NCI-H1105 (cell line): ENCODE measurements around the gene CHMP2A.

Source experiments
- DNase-seq: peaks from one replicate; lab custom pipeline; 2025; lab: John Stamatoyannopoulos, UW

The CHMP2A gene

GRCh38 chr19:58569943-58570670 lies 15.2 kb upstream of the CHMP2A start:
- no peak for DNase-seq

GRCh38 chr19:58569191-58569942 lies 14.5 kb upstream of the CHMP2A start:
- no peak for DNase-seq

- no peak for DNase-seq
Measured at GRCh38 chr19:58568453-58569130, 13.7 kb upstream of the CHMP2A start.

- DNase-seq = no peak
Measured at GRCh38 chr19:58566989-58567388, 12.1 kb upstream of the CHMP2A start.

- DNase-seq = no peak
Measured at GRCh38 chr19:58563823-58564222, 8.9 kb upstream of the CHMP2A start.

GRCh38 chr19:58563034-58563573 lies 8.2 kb upstream of the CHMP2A start:
- DNase-seq = no peak

- DNase-seq = no peak
Measured at GRCh38 chr19:58562122-58563033, 7.5 kb upstream of the CHMP2A start.

- no peak for DNase-seq
Measured at GRCh38 chr19:58561373-58562121, 6.6 kb upstream of the CHMP2A start.

GRCh38 chr19:58560921-58561320 lies 6.0 kb upstream of the CHMP2A start:
- DNase-seq = no peak

- DNase-seq = no peak
Measured at GRCh38 chr19:58560007-58560887, 5.3 kb upstream of the CHMP2A start.

GRCh38 chr19:58559275-58560006 lies 4.5 kb upstream of the CHMP2A start:
- DNase-seq = no peak

GRCh38 chr19:58558623-58559274 lies 3.8 kb upstream of the CHMP2A start:
- DNase-seq = no peak

- DNase-seq = no peak
Measured at GRCh38 chr19:58558066-58558622, 3.2 kb upstream of the CHMP2A start, which contains the start of gene UBE2M. TSS of gene UBE2M (minus strand) at chr19:58558611. CDS start at chr19:58558381, 230 bp downstream.

GRCh38 chr19:58557221-58558065 lies 2.5 kb upstream of the CHMP2A start:
- no peak for DNase-seq

GRCh38 chr19:58556622-58557220 lies 1.8 kb upstream of the CHMP2A start:
- no peak for DNase-seq

- DNase-seq = no peak
Measured at GRCh38 chr19:58555920-58556621, 1.2 kb upstream of the CHMP2A start.
